NB4 (cell line): ENCODE data around the gene AXIN1.

Experiments used
- DNase-seq: peaks from one replicate; pipeline ENCODE4 v3.0.0; 2010; ENCODE audit warnings: low read depth
- H3K4me3 ChIP-seq: one replicate; pipeline ENCODE4 v1.5.1; 2011; ENCODE audit warnings: mild to moderate bottlenecking, low read depth, low read length, moderate library complexity
- MYC ChIP-seq: IDR thresholded peaks from 2 replicates; pipeline ENCODE4 v1.6.1; 2011; ENCODE audit warnings: low read depth, low read length
- POLR2A ChIP-seq: IDR thresholded peaks from 2 replicates; pipeline ENCODE4 v1.6.1; 2011; ENCODE audit warnings: mild to moderate bottlenecking; ENCODE audit not compliant: insufficient read length; ENCODE audit errors: extremely low read depth
- TF ChIP-seq, protein P1 (sequence below): IDR thresholded peaks from 2 replicates; pipeline ENCODE4 v1.6.1; 2011; ENCODE audit warnings: low read depth, low read length
- TF ChIP-seq, protein P2 (sequence below): IDR thresholded peaks from one replicate; pipeline ENCODE4 v1.5.1; 2012; ENCODE audit warnings: low read depth, low read length

AXIN1 gene

DNA sequence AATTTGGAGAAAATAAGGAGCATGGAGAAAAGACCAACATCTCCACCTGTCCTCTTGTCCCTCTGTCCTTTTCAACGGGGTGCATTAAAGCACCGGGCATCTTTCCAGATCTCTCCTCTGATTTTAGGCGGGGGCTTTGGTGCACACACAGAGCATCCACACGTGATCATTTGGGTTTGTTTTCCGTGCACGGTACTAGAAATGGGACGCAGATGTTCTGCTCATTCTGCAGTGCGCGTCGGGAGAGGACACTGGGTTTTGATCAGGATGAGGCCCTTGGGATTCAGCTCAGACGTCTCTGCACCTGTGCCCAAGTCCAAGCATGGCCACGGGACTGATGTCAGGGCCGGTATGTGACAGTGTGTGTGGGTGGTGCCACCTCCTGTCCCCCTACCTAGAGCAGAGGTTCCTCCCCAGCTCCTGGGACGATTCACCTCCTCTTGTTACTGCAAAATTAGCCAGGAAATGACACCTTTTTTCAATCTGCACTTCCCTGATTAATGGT lies 37.7 kb downstream of the AXIN1 start:
- no peak overlapping the region for H3K4me3 ChIP-seq
- TF ChIP-seq, protein P1, sequence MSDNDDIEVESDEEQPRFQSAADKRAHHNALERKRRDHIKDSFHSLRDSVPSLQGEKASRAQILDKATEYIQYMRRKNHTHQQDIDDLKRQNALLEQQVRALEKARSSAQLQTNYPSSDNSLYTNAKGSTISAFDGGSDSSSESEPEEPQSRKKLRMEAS = no peak
- TF ChIP-seq POLR2A = no peak
- no peak for TF ChIP-seq MYC
- TF ChIP-seq, protein P2, sequence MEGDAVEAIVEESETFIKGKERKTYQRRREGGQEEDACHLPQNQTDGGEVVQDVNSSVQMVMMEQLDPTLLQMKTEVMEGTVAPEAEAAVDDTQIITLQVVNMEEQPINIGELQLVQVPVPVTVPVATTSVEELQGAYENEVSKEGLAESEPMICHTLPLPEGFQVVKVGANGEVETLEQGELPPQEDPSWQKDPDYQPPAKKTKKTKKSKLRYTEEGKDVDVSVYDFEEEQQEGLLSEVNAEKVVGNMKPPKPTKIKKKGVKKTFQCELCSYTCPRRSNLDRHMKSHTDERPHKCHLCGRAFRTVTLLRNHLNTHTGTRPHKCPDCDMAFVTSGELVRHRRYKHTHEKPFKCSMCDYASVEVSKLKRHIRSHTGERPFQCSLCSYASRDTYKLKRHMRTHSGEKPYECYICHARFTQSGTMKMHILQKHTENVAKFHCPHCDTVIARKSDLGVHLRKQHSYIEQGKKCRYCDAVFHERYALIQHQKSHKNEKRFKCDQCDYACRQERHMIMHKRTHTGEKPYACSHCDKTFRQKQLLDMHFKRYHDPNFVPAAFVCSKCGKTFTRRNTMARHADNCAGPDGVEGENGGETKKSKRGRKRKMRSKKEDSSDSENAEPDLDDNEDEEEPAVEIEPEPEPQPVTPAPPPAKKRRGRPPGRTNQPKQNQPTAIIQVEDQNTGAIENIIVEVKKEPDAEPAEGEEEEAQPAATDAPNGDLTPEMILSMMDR = no peak
- DNase-seq = no peak

DNA sequence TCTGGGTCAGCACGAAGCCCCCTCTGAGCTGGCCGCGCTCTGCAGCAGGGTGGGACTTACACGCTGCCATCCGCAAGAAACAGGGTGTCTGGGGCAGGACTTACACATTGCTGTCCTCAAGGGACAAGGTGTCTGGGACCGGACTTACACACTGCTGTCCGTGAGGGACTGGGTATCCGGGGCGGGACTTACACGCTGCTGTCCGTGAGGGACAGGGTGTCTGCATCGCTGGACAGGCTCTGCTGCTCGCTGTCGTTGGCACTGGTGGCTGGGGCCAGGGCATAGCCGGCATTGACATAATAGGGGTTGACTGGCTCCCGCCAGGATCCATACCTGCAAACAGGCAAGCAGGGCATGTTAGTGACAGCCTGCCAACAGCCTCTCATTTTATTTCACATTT lies 38.2 kb downstream of the AXIN1 start:
- H3K4me3 ChIP-seq = no peak overlapping the region
- DNase-seq = no peak
- TF ChIP-seq, protein P2 = no peak
- TF ChIP-seq, protein P1 = no peak
- no peak for TF ChIP-seq MYC
- TF ChIP-seq POLR2A = no peak

DNA sequence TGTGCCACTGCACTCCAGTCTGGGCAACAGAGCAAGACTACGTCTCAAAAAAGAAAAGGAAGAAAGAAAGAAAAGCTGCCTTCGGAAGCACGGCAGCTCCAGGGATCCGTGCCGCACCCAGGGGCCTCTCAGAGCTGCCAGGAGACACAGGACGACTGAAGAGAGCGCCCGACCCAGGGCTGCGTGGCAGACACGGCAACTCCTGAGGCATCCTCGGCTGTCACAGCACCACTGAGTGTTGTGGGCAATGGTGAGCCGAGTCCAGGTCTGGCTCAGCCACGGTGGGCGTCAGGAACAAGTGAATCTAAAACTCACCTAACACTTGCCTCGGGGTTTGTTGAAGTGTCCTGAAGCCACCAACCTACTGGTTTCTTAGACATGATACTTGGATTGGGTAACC lies 40.8 kb downstream of the AXIN1 start:
- DNase-seq = no peak
- no peak overlapping the region for H3K4me3 ChIP-seq
- no peak for TF ChIP-seq POLR2A
- TF ChIP-seq, protein P1 = no peak
- no peak for TF ChIP-seq MYC
- TF ChIP-seq, protein P2 = no peak

DNA sequence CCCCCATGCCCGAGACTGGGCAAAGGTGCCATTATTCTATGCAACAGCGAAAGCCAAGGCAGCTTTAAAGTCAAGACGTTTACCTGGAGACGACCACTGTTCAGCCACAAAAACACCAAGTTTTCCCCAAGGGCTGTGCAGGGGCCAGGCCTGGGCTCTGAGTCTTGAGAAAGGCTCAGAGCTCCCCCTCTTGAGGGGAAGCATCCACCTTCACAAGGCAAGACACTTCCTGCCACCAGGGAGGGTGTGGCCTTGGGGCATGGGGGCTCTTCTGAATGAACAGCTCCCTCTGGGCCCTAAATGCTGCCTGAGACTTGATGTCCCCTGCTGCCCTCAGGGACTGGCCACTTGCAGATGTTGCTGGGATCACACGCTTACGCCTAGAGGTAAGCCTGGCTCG lies 43.0 kb downstream of the AXIN1 start:
- TF ChIP-seq, protein P2 = no peak
- no peak for TF ChIP-seq MYC
- TF ChIP-seq POLR2A = no peak
- TF ChIP-seq, protein P1 = no peak
- peak; percentile 56 for DNase-seq
- H3K4me3 ChIP-seq = no peak overlapping the region

DNA sequence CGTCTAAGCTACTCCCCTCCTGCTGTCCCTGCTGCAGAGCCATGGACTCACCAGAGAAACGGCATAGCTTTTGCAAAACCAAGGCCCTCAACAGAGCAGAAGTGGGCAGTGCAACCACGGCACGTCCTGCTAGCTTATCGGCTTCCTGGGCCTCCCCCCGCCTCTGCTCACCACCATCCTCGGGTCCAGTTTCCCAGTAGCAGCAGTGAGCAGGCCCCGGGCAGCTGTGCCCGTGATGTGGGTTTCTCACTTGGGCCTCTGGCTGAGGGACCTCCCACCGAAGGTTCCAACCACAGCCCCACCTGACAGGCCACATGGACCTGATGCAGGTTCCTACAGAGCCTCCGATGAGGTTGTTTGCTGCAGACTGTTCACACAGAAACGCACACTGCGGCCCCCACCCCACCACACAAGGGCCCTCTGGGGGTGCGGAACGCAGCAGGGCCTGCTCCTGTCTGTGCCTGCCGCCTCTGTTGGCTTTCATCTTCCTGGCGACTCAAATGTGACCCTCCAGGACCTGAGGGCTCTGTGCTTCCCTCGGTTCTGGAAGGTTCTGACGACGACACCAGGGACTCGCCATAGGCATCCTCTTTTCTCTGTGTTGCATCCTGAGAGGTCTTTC lies 44.7 kb downstream of the AXIN1 start:
- DNase-seq = peak; percentile 44
- no peak overlapping the region for H3K4me3 ChIP-seq
- TF ChIP-seq MYC (no peak), POLR2A (no peak)
- TF ChIP-seq, protein P2 = no peak
- TF ChIP-seq, protein P1 = no peak
